ENCODE measurements around the gene SUSD6.
"Not testable (repeated sequence)": the region's sequence is repeated elsewhere in the genome, so short reads cannot be mapped to it uniquely, and the experiment has no call there.

The SUSD6 gene

DNA sequence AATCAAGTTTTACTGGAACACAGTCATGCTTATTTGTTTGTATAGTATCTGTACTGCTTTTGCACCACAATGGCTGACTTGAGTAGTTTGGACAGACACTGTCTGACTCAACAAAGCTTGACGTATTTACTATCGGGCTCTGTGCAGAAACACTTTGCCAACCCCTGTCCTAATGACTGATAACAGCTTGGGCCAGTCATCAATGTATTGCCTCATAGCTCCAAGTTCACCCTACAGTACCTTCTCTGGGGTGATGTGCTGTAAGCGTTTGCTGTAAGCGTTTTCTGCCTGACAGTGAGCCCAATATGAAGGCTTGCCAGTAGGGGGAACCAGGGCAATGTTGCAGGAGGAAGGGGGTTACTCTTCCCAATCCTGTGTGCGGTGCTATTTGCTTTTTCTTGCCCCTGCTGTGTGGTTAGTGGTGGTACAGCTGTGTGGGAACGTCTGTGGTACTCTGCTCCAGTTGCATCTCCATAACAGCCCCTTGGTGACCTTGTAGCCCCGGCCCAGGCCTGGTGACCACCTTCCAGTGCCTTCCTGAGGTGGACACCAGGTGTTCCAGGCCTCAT is 31.3 kb upstream of the SUSD6 start:
- DNase-seq (ENCODE audit: insufficient read length, low spot score) (no peak), FAIRE-seq (no peak)
- TF ChIP-seq POLR2A (IDR thresholded peaks at IDR 0.05; ENCODE audit: low read depth, low read length), result no peak

DNA sequence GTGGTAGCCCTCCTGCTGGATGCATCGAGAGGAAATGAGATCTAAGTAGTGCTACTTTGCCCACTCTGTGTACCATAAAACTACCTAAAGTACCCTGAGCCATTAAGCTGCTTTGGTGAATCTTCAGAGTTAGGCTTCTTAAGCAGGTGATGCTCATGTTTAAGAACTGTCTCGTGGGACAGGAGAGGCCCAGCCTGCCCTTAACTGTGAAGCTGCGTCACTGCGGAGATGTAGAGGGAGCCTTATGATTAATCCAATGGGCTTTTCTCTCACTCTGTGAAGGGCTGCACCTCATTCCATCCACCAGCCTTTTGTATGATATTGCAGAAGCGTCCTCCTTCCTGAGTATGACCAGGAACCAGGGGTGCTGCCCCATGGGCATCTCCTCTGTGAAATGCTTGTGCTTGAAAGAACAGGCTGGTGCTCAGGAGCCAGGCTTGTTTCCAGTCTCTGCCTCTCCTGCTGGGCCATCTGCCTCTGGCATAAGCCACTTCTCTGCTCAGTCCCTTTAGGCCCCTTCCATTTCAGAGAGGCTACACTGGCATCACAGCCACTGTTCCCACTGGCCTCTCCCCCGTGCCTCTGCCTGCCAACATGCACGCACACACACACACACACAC is 30.0 kb upstream of the SUSD6 start:
- no peak for TF ChIP-seq POLR2A (IDR thresholded peaks at IDR 0.05; ENCODE audit: low read depth, low read length)
- no peak for FAIRE-seq
- DNase-seq (ENCODE audit: insufficient read length, low spot score), result no peak

DNA sequence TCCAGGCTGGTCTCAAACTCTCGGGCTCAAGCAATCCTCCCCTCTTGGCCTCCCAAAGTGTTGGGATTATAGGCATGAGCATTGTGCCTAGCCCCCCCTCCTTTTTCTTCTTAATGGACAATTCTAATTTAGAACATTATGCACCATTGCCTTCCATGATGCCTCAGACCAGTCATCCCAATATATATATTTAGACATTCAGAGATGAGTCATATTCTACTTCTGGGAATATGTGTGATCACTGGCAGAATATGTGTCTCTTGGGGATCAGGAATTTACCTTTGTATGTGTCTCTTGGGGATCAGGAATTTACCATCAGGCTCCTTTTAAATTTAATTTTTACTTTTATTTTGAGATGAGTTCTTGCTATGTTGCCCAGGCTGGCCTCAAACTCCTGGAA is 29.2 kb upstream of the SUSD6 start:
- no peak for DNase-seq (ENCODE audit: insufficient read length, low spot score)
- FAIRE-seq, result no peak
- TF ChIP-seq POLR2A (IDR thresholded peaks at IDR 0.05; ENCODE audit: low read depth, low read length), result no peak

DNA sequence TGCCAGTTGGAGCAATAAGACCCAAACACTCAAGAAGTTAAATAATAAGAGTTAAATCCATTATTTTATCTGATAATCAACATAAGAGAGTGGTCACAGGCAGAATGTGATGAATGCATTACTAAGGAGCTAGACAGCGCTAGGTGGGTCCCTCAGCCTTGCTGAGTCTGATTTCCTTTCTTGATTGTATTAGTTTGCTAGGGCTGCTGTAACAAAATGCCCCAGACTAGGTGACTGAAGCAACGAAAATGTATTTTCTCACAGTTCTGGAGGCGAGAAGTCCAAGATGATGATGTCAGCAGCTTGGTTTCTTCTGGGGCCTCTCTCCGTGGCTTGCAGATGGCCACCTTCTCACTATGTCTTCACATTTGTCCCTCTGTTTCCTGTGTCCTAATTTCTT is 28.6 kb upstream of the SUSD6 start:
- no peak for DNase-seq (ENCODE audit: insufficient read length, low spot score)
- no peak for TF ChIP-seq POLR2A (IDR thresholded peaks at IDR 0.05; ENCODE audit: low read depth, low read length)
- FAIRE-seq, result no peak

DNA sequence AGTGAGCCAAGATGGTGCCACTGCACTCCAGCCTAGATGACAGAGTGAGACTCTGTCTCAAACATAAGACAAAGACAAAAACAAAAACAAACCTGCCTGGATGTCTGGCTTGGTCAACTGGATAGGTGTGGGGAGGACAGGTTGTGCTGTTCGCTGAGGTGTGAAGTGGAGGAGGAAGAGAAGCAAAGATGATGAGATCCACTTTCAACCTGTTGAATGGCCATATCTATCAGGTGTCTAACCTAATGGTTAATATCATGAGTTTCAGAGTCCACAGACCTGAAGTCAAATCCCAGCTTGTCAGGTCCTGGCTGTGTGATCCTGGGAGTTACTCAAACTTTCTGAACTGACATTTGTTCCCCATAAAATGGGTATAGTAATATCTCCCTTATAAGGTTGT is 27.0 kb upstream of the SUSD6 start:
- no peak for DNase-seq (ENCODE audit: insufficient read length, low spot score)
- no peak for TF ChIP-seq POLR2A (IDR thresholded peaks at IDR 0.05; ENCODE audit: low read depth, low read length)
- FAIRE-seq, result no peak

DNA sequence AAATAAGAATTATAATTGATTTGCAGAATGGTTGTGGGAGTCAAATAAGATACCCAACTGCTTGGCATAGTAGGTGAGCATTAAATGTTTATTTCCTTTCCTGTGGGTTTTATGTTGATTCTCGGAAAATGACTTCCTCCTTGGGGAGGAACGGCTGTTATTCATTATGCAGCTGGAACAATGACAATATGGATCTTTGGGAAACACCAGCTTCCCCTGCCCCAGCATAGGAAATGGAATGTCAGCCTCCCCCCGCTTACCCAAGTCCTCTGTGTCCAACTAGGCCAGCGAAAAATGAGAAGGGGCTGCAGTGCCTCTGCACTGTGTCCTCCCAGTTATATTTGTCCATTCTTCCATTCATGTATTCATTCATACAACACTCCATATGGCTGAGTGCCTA is 25.0 kb upstream of the SUSD6 start:
- FAIRE-seq (no peak), DNase-seq (ENCODE audit: insufficient read length, low spot score) (no peak)
- TF ChIP-seq POLR2A (IDR thresholded peaks at IDR 0.05; ENCODE audit: low read depth, low read length), result no peak

DNA sequence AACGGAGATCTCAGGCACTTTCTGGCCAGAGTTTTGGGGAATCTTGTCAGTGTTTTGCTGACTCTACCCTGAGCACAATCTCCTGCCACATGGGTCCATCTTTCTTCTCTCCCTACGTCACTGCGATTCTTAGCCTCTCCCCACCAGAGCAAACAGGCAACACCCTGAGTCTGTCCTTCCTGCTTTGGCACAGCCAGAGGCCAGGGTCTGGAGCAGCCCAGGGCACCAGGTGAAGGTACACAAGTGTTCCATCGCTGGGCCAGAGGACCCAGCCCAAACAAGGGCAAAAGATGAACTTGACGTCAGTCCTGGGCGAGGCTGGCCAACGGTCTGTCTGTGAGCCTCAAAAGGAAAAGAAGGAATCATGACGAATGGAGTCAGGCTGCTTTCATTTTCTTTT is 24.0 kb upstream of the SUSD6 start:
- FAIRE-seq (no peak), DNase-seq (ENCODE audit: insufficient read length, low spot score) (no peak)
- TF ChIP-seq POLR2A (IDR thresholded peaks at IDR 0.05; ENCODE audit: low read depth, low read length), result no peak

DNA sequence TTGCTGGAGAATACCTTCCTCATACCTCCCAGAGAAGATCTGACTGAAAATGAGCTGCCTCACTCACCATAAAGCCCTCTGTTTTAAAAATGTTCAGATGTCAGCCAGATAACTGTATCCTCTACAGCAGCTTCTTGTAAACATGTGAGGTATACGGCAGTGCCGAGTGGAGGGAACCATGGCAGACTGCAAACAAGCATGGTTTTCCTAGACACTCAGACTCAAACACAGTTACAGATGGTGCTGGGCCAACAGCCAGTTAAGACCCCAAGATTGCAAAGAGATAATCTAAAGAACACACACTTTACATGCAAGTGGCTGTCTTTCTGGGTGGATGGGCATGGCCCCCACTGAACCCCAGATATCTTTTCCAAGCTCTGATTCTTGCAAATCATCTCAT is 20.1 kb upstream of the SUSD6 start:
- DNase-seq (ENCODE audit: insufficient read length, low spot score) (no peak), FAIRE-seq (no peak)
- no peak for TF ChIP-seq POLR2A (IDR thresholded peaks at IDR 0.05; ENCODE audit: low read depth, low read length)

DNA sequence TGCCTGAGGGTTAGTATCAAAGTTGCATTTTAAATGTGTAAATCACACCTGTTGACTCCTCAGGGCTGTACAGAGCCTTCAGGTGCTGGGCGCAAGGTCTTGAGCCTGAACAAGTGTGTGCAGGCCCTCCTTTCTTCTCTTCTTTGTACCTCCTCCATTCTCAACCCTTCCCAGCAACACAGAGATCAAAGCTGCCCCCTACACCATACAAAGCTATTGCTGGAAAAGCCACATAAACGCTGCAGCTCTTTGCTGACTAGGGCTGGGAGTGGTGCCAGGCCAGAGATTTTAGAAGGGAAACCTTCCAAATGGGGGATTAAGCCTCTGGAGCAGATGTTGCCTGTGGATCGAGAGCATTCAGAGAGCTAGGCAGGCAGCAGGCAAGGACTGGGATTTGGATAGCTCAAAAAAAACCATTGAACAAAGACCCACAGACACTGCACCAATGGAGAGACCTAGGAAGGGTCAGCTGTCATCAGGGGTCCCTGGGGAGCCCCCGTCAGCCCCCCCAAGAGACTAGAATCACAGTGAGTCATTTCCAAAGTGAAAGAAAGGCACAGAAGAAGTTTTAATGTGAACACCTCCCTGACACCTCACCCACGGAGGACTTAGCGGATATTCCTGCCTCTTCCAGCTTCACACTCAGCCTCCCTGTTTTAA is 18.2 kb upstream of the SUSD6 start:
- TF ChIP-seq POLR2A (IDR thresholded peaks at IDR 0.05; ENCODE audit: low read depth, low read length), result no peak
- no peak for DNase-seq (ENCODE audit: insufficient read length, low spot score)
- FAIRE-seq, result no peak

DNA sequence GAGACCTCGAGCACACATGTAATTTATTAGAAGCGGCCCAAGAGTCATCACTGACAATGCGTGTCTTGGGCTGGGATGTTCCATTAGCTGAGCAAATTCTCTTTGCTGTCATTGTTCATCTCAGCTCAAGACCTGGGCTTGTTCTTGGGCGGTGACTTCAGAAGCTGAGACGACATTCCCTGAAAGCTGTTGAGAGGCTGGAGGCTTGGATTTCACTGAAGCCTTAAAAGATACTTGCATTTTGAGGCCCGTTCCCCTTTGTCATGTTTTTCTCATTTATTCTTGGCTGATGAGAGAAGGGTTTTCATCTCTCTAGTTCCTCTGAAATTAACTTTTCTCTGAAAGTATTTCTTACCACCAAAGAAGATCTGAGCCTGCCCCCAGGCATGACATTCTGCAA is 16.6 kb upstream of the SUSD6 start:
- DNase-seq (ENCODE audit: insufficient read length, low spot score) (no peak), FAIRE-seq (no peak)
- no peak for TF ChIP-seq POLR2A (IDR thresholded peaks at IDR 0.05; ENCODE audit: low read depth, low read length)

DNA sequence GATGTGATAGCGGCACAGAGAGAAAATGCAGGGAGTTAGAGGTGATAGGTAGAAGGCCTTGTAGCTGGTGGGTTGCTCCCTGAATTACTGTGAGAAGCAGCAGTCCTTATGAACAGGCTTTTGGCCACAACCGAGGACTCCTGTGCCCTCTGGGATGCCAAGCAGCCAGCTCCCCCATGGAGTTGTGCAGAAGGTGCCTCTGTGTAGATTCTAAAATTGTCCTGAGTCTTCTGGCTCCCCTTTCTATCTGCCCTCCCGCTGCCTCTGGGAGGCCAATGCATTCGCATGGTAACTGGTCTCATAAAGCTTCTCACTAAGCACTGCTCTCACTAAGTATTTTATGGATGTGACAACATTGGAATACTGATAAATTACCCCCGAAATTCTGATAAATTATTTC is 16.1 kb upstream of the SUSD6 start:
- no peak for TF ChIP-seq POLR2A (IDR thresholded peaks at IDR 0.05; ENCODE audit: low read depth, low read length)
- FAIRE-seq (no peak), DNase-seq (ENCODE audit: insufficient read length, low spot score) (no peak)

DNA sequence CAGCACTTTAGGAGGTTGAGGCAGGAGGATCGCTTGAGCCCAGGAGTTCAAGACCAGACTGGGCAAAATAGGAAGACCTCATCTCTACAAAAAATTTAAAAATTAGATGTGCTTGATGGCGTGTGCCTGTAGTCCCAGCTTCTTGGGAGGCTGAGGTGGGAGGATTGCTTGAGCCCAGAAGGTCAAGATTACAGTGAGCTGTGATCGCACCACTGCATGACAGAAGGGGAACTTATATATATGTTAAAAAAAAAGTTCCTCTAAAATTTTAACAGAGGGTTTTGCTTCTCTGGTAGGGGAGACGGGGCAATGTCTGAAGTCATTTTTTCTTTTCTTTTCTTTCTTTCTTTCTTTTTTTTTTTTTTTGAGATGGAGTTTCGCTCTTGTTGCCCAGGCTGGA is 12.0 kb upstream of the SUSD6 start:
- DNase-seq (ENCODE audit: insufficient read length, low spot score); FAIRE-seq: not testable (repeated sequence)

DNA sequence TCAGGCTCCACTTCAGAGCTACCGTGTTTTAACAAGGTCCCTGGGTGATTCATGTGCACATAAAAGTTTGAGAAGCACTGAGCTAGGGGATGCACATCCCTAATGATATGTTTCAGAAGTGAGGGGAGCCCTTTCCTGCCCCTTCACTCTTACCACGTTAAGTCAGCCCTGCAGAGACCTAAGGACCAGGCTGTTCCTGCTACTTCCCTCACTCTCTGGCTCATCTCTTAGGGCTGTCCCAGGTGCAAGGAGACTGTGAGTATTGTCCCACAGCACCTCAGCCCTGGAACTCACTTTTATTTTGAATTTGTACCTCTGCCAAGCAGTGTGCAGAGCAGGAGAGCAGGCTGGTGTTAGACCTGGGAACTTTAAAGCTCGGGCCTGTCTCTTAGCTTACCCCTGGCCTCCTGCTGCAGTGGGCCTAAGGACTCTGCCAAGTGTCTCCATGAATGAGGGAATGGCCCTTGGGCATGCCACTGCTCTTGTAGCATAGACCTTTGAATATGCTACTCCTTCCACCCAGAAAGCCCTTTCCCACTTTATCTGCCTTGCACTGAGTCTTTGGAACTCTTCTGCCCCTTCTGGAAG is 11.0 kb upstream of the SUSD6 start:
- FAIRE-seq (no peak), DNase-seq (ENCODE audit: insufficient read length, low spot score) (no peak)
- TF ChIP-seq POLR2A (IDR thresholded peaks at IDR 0.05; ENCODE audit: low read depth, low read length), result no peak

DNA sequence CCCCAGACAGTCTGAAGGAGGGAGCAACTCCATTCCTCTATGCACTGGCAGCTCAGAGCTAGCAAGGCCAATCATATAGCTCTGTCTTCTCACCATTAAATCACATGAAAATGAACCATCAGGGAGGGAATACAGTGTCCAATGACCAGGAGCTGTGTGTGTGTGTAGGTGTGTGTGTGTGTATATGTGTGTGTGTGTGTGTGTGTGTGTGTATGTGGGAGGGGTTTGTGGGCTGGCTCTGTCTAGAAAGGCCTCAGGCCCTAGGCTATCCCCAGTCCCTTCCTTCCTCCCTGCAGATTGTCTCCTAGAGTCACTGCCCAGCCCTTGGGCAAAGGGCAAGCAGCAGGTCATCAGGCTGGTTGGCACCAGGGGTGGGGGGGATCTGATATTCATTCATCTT is 5.7 kb upstream of the SUSD6 start:
- DNase-seq (ENCODE audit: insufficient read length, low spot score) (no peak), FAIRE-seq (no peak)
- no peak for TF ChIP-seq POLR2A (IDR thresholded peaks at IDR 0.05; ENCODE audit: low read depth, low read length)

All from H54 (cell line).